GM12873 (cell line): ENCODE results near the gene OARD1.

Experiments used
- CTCF ChIP-seq: IDR thresholded peaks from 2 replicates; pipeline ENCODE4 v1.5.1; 2012; ENCODE audit warnings: low read depth, mild to moderate bottlenecking, moderate library complexity, low read length, control low read depth; ENCODE audit not compliant: insufficient read depth; ENCODE audit errors: missing control alignments

The OARD1 gene

GRCh38 chr6:41080621-41081020, 8.5 kb upstream of the OARD1 start:
- TF ChIP-seq CTCF: no peak

- TF ChIP-seq CTCF: no peak
These were observed 6.9 kb upstream of the OARD1 start for GRCh38 chr6:41079080-41079479.

GRCh38 chr6:41078101-41078500, 5.9 kb upstream of the OARD1 start:
- TF ChIP-seq CTCF: no peak

- no peak for TF ChIP-seq CTCF
These were observed 5.4 kb upstream of the OARD1 start for GRCh38 chr6:41077536-41077935.

GRCh38 chr6:41075651-41076626, 3.8 kb upstream of the OARD1 start:
- no peak for TF ChIP-seq CTCF

- no peak for TF ChIP-seq CTCF
These were observed 2.7 kb upstream of the OARD1 start for GRCh38 chr6:41074692-41075436.

GRCh38 chr6:41073968-41074691, 2.0 kb upstream of the OARD1 start:
- TF ChIP-seq CTCF: no peak
